IMR-90 (cell line): ENCODE data around the gene RAPGEF5. TPM values are rescaled to one million over a fixed set of nuclear protein-coding genes. Genes with fewer than 3 reads are reported as not detected.

ENCODE experiments used
- ATAC-seq: fragments of 200-7000 bp; cut with Tn5 transposase; 2 replicates; pipeline ENCODE4 v1.9.1; 2020; ENCODE audit warnings: low read depth, mild to moderate bottlenecking, moderate library complexity
- BruUV-seq: library from RNA; stranded (reverse); fragments of 400-500 nt; replicated peaks from 2 replicates; lab custom pipeline; 2021; lab: Mats Ljungman, UMichigan
- CTCF ChIA-PET: fragments of 300-600 bp; formaldehyde crosslinking; extraction: SDS; loops from one replicate; lab custom pipeline; 2021; ENCODE audit warnings: antibody characterized with exemption; lab: Yijun Ruan, JAX
- POLR2A ChIA-PET: fragments of 300-600 bp; sonication (Branson Sonifier 250); formaldehyde crosslinking; loops from one replicate; lab custom pipeline; 2022; ENCODE audit warnings: antibody characterized with exemption; ENCODE audit not compliant: unreplicated experiment; lab: Charles Lee
- DNase-seq: peaks from one replicate; pipeline ENCODE4 v3.0.0; 2013
- H2AFZ ChIP-seq: replicated peaks from 2 replicates; pipeline ENCODE3; 2013; ENCODE audit warnings: low read length, mild to moderate bottlenecking; ENCODE audit not compliant: poor library complexity
- H2AK5ac ChIP-seq: 2 replicates; pipeline ENCODE4 v1.6.1; 2013; ENCODE audit warnings: low read depth, low read length, inconsistent platforms
- H2AK9ac ChIP-seq: replicated peaks from 2 replicates; pipeline ENCODE3; 2013; ENCODE audit warnings: mild to moderate bottlenecking, low read depth, low read length, moderate library complexity; ENCODE audit not compliant: poor library complexity
- H2BK120ac ChIP-seq: 2 replicates; pipeline ENCODE4 v1.6.1; 2013; ENCODE audit warnings: low read depth, low read length, inconsistent platforms
- H2BK15ac ChIP-seq: 3 replicates; pipeline ENCODE4 v1.6.1; 2013; ENCODE audit warnings: low read depth, low read length, inconsistent platforms
- H2BK20ac ChIP-seq: 2 replicates; pipeline ENCODE4 v1.6.1; 2013; ENCODE audit warnings: low read depth, mild to moderate bottlenecking, inconsistent platforms, low read length, moderate library complexity
- H2BK5ac ChIP-seq: 2 replicates; pipeline ENCODE4 v1.6.1; 2013; ENCODE audit warnings: mild to moderate bottlenecking, low read depth, low read length, inconsistent platforms; ENCODE audit not compliant: poor library complexity, severe bottlenecking
- H3K14ac ChIP-seq: replicated peaks from 2 replicates; pipeline ENCODE4 v1.6.1; 2013; ENCODE audit warnings: low read depth, low read length, inconsistent platforms
- H3K18ac ChIP-seq: 2 replicates; pipeline ENCODE4 v1.6.1; 2013; ENCODE audit warnings: low read depth, low read length, control low read depth
- H3K23ac ChIP-seq: 2 replicates; pipeline ENCODE4 v1.6.1; 2013; ENCODE audit warnings: low read depth, low read length, inconsistent platforms
- H3K27ac ChIP-seq: 2 replicates; pipeline ENCODE4 v1.5.1; 2013; ENCODE audit warnings: mild to moderate bottlenecking, control low read depth, low read length; ENCODE audit not compliant: insufficient read depth
- H3K27me3 ChIP-seq: 2 replicates; pipeline ENCODE4 v1.6.1; 2013; ENCODE audit warnings: low read length; ENCODE audit not compliant: control insufficient read depth, insufficient read depth
- H3K36me3 ChIP-seq: 2 replicates; pipeline ENCODE4 v1.6.1; 2013; ENCODE audit warnings: low read length, mixed read lengths; ENCODE audit not compliant: control insufficient read depth, insufficient read depth
- H3K4ac ChIP-seq: 2 replicates; pipeline ENCODE4 v1.6.1; 2013; ENCODE audit warnings: low read depth, low read length, inconsistent platforms
- H3K4me1 ChIP-seq: 2 replicates; pipeline ENCODE4 v1.6.1; 2013; ENCODE audit warnings: low read length, mixed read lengths; ENCODE audit not compliant: control insufficient read depth, insufficient read depth
- H3K4me2 ChIP-seq: 2 replicates; pipeline ENCODE4 v1.6.1; 2013; ENCODE audit warnings: low read depth, mild to moderate bottlenecking, control low read depth, low read length, moderate library complexity
- H3K4me3 ChIP-seq: 2 replicates; pipeline ENCODE4 v1.5.1; 2013; ENCODE audit warnings: low read depth, mild to moderate bottlenecking, control low read depth, low read length, moderate library complexity; ENCODE audit not compliant: insufficient read depth
- H3K56ac ChIP-seq: 2 replicates; pipeline ENCODE4 v1.6.1; 2013; ENCODE audit warnings: low read length, inconsistent platforms; ENCODE audit not compliant: insufficient read depth; ENCODE audit errors: extremely low read depth
- H3K79me1 ChIP-seq, 2 experiments: 2 replicates each; pipeline ENCODE4 v1.6.1; 2013; ENCODE audit warnings: low read length in 2 of 2, inconsistent platforms in 1 of 2, low read depth in 1 of 2
- H3K9ac ChIP-seq: 2 replicates; pipeline ENCODE4 v1.6.1; 2013; ENCODE audit warnings: low read depth, low read length, control low read depth
- H3K9me1 ChIP-seq: 2 replicates; pipeline ENCODE4 v1.6.1; 2013; ENCODE audit warnings: low read length, inconsistent platforms; ENCODE audit not compliant: insufficient read depth
- H3K9me3 ChIP-seq: 2 replicates; pipeline ENCODE4 v1.6.1; 2013; ENCODE audit warnings: low read length; ENCODE audit not compliant: control insufficient read depth, insufficient read depth
- H4K20me1 ChIP-seq: 2 replicates; pipeline ENCODE4 v1.6.1; 2013; ENCODE audit warnings: low read length, inconsistent platforms; ENCODE audit not compliant: insufficient read depth
- H4K5ac ChIP-seq: 2 replicates; pipeline ENCODE4 v1.6.1; 2013; ENCODE audit warnings: mild to moderate bottlenecking, low read depth, low read length, control low read depth
- H4K8ac ChIP-seq, 2 experiments: 2 replicates each; pipeline ENCODE4 v1.6.1; 2013; ENCODE audit warnings: low read depth in 2 of 2, low read length in 2 of 2, control low read depth in 1 of 2, inconsistent platforms in 1 of 2
- H4K91ac ChIP-seq: 2 replicates; pipeline ENCODE4 v1.6.1; 2013; ENCODE audit warnings: low read depth, low read length, inconsistent platforms; ENCODE audit not compliant: insufficient read depth
- CEBPB ChIP-seq: IDR thresholded peaks from 2 replicates; pipeline ENCODE4 v1.6.1; 2012; ENCODE audit warnings: low read depth, low read length, improper control_type of control experiment
- MXI1 ChIP-seq: IDR thresholded peaks from 2 replicates; pipeline ENCODE4 v1.6.1; 2012; ENCODE audit warnings: low read depth, mild to moderate bottlenecking, low read length, moderate library complexity, borderline replicate concordance
- POLR2A ChIP-seq: IDR thresholded peaks from 2 replicates; pipeline ENCODE4 v1.6.1; 2012; ENCODE audit warnings: mild to moderate bottlenecking, low read depth, low read length
- SMC3 ChIP-seq: fragments of 150-350 bp; IDR thresholded peaks from 2 replicates; pipeline ENCODE4 v1.6.1; 2016; ENCODE audit warnings: low read depth, mild to moderate bottlenecking, antibody characterized with exemption, low read length, moderate library complexity
- WGBS, 2 experiments: methylation state at CpG; one replicate each; pipeline versions ENCODE4 v1.1.5 to v1.1.7; 2013; ENCODE audit warnings: missing lambda C conversion rate in 2 of 2; ENCODE audit not compliant: insufficient read length in 1 of 2; ENCODE audit errors: extremely low coverage in 2 of 2; 5-methylcytosine and 5-hydroxymethylcytosine counted together
- dilution Hi-C: fragments of 300-500 bp; cut with HindIII; formaldehyde crosslinking; loops from one replicate; pipeline ENCODE4 v1.14.3; 2018; ENCODE audit warnings: low sequenced_read_pairs; ENCODE audit not compliant: unreplicated experiment
- in situ Hi-C: fragments of 300-500 bp; cut with MboI; formaldehyde crosslinking; loops from 3 replicates; pipeline ENCODE4 v1.14.3; 2019; ENCODE audit warnings: low sequenced_read_pairs, inconsistent platforms, mixed read lengths
- intact Hi-C: fragments of 100-400 bp; cut with micrococcal nuclease; formaldehyde crosslinking; loops from 2 replicates; pipeline ENCODE4 v1.10.0; 2022
- polyA plus RNA-seq, 3 experiments: library from polyadenylated mRNA; depleted of rRNA; stranded (reverse); fragments of >200 nt; gene quantifications; 2 replicates each; pipeline ENCODE4 v1.2.3, GENCODE V29; 2012; ENCODE audit warnings: low replicate concordance in 1 of 3
- total RNA-seq: library from RNA; depleted of rRNA; stranded (reverse); fragments of >200 nt; gene quantifications from 2 replicates; pipeline ENCODE4 v1.2.3, GENCODE V29; 2012

The RAPGEF5 gene
- total and polyA plus RNA-seq, 2 of the 4 experiments (the other 2 are of a cell fraction): 0.05 to 0.18 TPM

- Histone ChIP-seq H2BK120ac (no peak overlapping the region), H3K27ac (no peak overlapping the region), H3K18ac (no peak overlapping the region), H3K27me3 (peaks cover 4% of the 10 kb centered on the region; the same call in 1 of the 2 replicates), H3K9me3 (no peaks in the 10 kb centered on the region), H3K79me1 (no peaks in the 10 kb centered on the region), H2AFZ (no peak overlapping the region), H2AK9ac (no peak overlapping the region), H3K4me2 (no peak overlapping the region), H4K91ac (no peak overlapping the region), H2BK5ac (no peak overlapping the region), H3K4ac (no peak overlapping the region), H2BK20ac (no peak overlapping the region), H3K36me3 (no peaks in the 10 kb centered on the region), H2BK15ac (no peak overlapping the region), H3K56ac (no peak overlapping the region), H4K20me1 (no peaks in the 10 kb centered on the region), H3K9ac (no peak overlapping the region), H3K4me3 (no peak overlapping the region), H2AK5ac (no peak overlapping the region), H3K14ac (no peak overlapping the region), H4K5ac (no peak overlapping the region), H3K23ac (no peak overlapping the region), H4K8ac (no peak overlapping the region), H3K9me1 (no peaks in the 10 kb centered on the region), H3K4me1 (no peaks in the 10 kb centered on the region)
- no peak for TF ChIP-seq SMC3
- TF ChIP-seq POLR2A: no peak
- TF ChIP-seq MXI1: no peak
- no peak for TF ChIP-seq CEBPB
- in situ Hi-C loops (no loop called here), dilution Hi-C loops (no loop called here), intact Hi-C loops (no loop called here)
- ChIA-PET CTCF (no interaction called here), POLR2A (no interaction called here)
- ATAC-seq (no peak), DNase-seq (no peak)
- WGBS, 2 experiments: no CpG with 5 or more reads among the region's 1 CpG
- BruUV-seq: no TSS peak
Measured at GRCh38 chr7:22181663-22182062, 175.3 kb downstream of the RAPGEF5 start.
